Activated B cell treated with CpG ODN at 0.5 μM for 24 hours (primary cell): ENCODE measurements around the gene TRPV5. TPM values are rescaled to one million over a fixed set of nuclear protein-coding genes. Genes with fewer than 3 reads are reported as not detected.

Experiments used
- ATAC-seq: fragments of 200-7000 bp; cut with Tn5 transposase; one replicate; pipeline ENCODE4 v1.10.0; 2021; ENCODE audit warnings: low read depth, mild to moderate bottlenecking, moderate library complexity
- CTCF ChIA-PET: fragments of 350-600 bp; sonication (Branson Sonifier 250); formaldehyde crosslinking; loops from one replicate; lab custom pipeline; 2021; ENCODE audit warnings: antibody characterized with exemption; lab: Charles Lee
- POLR2A ChIA-PET: fragments of 350-600 bp; sonication (Branson Sonifier 250); formaldehyde crosslinking; loops from one replicate; lab custom pipeline; 2021; ENCODE audit warnings: antibody characterized with exemption; lab: Charles Lee
- DNase-seq: peaks from one replicate; pipeline ENCODE4 v3.0.0; 2022
- H3K27ac Mint-ChIP-seq: one replicate; pipeline ENCODE4 v1.8.0; 2020; ENCODE audit warnings: mixed read lengths
- H3K27me3 Mint-ChIP-seq: one replicate; pipeline ENCODE4 v1.8.0; 2021; ENCODE audit warnings: mixed read lengths
- H3K36me3 Mint-ChIP-seq: one replicate; pipeline ENCODE4 v1.8.0; 2021; ENCODE audit warnings: low read depth, mixed read lengths
- H3K4me1 Mint-ChIP-seq: one replicate; pipeline ENCODE4 v1.8.0; 2021; ENCODE audit warnings: mixed read lengths
- H3K4me3 Mint-ChIP-seq: one replicate; pipeline ENCODE4 v1.8.0; 2020; ENCODE audit warnings: mild to moderate bottlenecking, mixed read lengths
- H3K9me3 Mint-ChIP-seq: one replicate; pipeline ENCODE4 v1.8.0; 2020; ENCODE audit warnings: mixed read lengths
- CTCF ChIP-seq: fragments of 200-600 bp; IDR thresholded peaks from one replicate; pipeline ENCODE4 v1.8.0; 2022; ENCODE audit warnings: antibody characterized with exemption, mild to moderate bottlenecking
- intact Hi-C: fragments of 100-400 bp; cut with micrococcal nuclease; formaldehyde crosslinking; loops from one replicate; pipeline ENCODE4 v1.15.1; 2024
- total RNA-seq: library from RNA; stranded (reverse); gene quantifications from 2 replicates; pipeline ENCODE4 v1.2.3, GENCODE V29; 2022

TRPV5 gene
- total RNA-seq, 1 donor from 2014 or later = 0.11 TPM

GRCh38 chr7:142927085-142927745, 6.3 kb downstream of the TRPV5 start:
- CTCF ChIA-PET = interaction anchor here (2.9 kb wide), 1 partner anchor 288 kb away, joined by 7 read pairs; no protein-coding TSS in a partner anchor
- peak overlapping the region; percentile 31 for H3K27ac Mint-ChIP-seq
- DNase-seq = no peak
- H3K4me3 Mint-ChIP-seq = peak overlapping the region; percentile 24
- H3K36me3 Mint-ChIP-seq = no peaks in the 10 kb centered on the region
- TF ChIP-seq CTCF = no peak
- peak; percentile 49 for ATAC-seq
- H3K27me3 Mint-ChIP-seq = peaks cover 1% of the 10 kb centered on the region
- POLR2A ChIA-PET = no interaction called here
- intact Hi-C loops = no loop called here
- peaks cover 25% of the 10 kb centered on the region for H3K4me1 Mint-ChIP-seq
- peaks cover 2% of the 10 kb centered on the region for H3K9me3 Mint-ChIP-seq

- Mint-ChIP-seq H3K27ac (no peak overlapping the region), H3K4me3 (no peak overlapping the region), H3K4me1 (peaks cover 25% of the 10 kb centered on the region), H3K9me3 (peaks cover 2% of the 10 kb centered on the region), H3K27me3 (peaks cover 1% of the 10 kb centered on the region), H3K36me3 (no peaks in the 10 kb centered on the region)
- ChIA-PET POLR2A (no interaction called here), CTCF (interaction anchor here (0.9 kb wide), 1 partner anchor 290 kb away, joined by 4 read pairs; no protein-coding TSS in a partner anchor)
- no peak for DNase-seq
- intact Hi-C loops = no loop called here
- no peak for ATAC-seq
- no peak for TF ChIP-seq CTCF
These were observed 8.1 kb downstream of the TRPV5 start for GRCh38 chr7:142925413-142925812.

GRCh38 chr7:142923391-142923790, 10.2 kb downstream of the TRPV5 start:
- ATAC-seq = no peak
- DNase-seq = no peak
- CTCF ChIA-PET = interaction anchor here (1.6 to 1.9 kb wide), 2 partner anchors 14 to 292 kb away, joined by 5 to 6 read pairs; no protein-coding TSS in a partner anchor

GRCh38 chr7:142919656-142920055, 13.9 kb downstream of the TRPV5 start:
- no peak overlapping the region for H3K27ac Mint-ChIP-seq
- H3K4me1 Mint-ChIP-seq = no peaks in the 10 kb centered on the region
- no peak overlapping the region for H3K4me3 Mint-ChIP-seq
- no peak for TF ChIP-seq CTCF
- no peaks in the 10 kb centered on the region for H3K36me3 Mint-ChIP-seq
- no peak for ATAC-seq
- peaks cover 10% of the 10 kb centered on the region for H3K27me3 Mint-ChIP-seq
- H3K9me3 Mint-ChIP-seq = no peaks in the 10 kb centered on the region
- DNase-seq = no peak
- CTCF ChIA-PET = interaction anchor here (0.8 kb wide), 2 partner anchors 10 to 253 kb away, joined by 3 read pairs; no protein-coding TSS in a partner anchor
- POLR2A ChIA-PET = no interaction called here
- intact Hi-C loops = no loop called here

More at GRCh38 chr7:142923391-142923790, 10.2 kb downstream of the TRPV5 start:
- peaks cover 2% of the 10 kb centered on the region for H3K9me3 Mint-ChIP-seq
- TF ChIP-seq CTCF = no peak
- H3K4me1 Mint-ChIP-seq = peaks cover 25% of the 10 kb centered on the region
- no peak overlapping the region for H3K4me3 Mint-ChIP-seq
- intact Hi-C loops = no loop called here
- peaks cover 4% of the 10 kb centered on the region for H3K27me3 Mint-ChIP-seq
- no peaks in the 10 kb centered on the region for H3K36me3 Mint-ChIP-seq
- POLR2A ChIA-PET = no interaction called here
- H3K27ac Mint-ChIP-seq = no peak overlapping the region

- no peak for TF ChIP-seq CTCF
- intact Hi-C loops = no loop called here
- POLR2A ChIA-PET = no interaction called here
- peaks cover 14% of the 10 kb centered on the region for H3K27me3 Mint-ChIP-seq
- H3K4me3 Mint-ChIP-seq = no peak overlapping the region
- no peaks in the 10 kb centered on the region for H3K4me1 Mint-ChIP-seq
- CTCF ChIA-PET = interaction anchor here (0.8 kb wide), 2 partner anchors 9 to 254 kb away, joined by 3 read pairs; no protein-coding TSS in a partner anchor
- ATAC-seq (no peak), DNase-seq (no peak)
- no peaks in the 10 kb centered on the region for H3K9me3 Mint-ChIP-seq
- H3K27ac Mint-ChIP-seq = no peak overlapping the region
- H3K36me3 Mint-ChIP-seq = no peaks in the 10 kb centered on the region
These were observed 14.6 kb downstream of the TRPV5 start for GRCh38 chr7:142918901-142919300.
